GM13976 (cell line): ENCODE measurements around the gene FNTB.

ENCODE experiments used
- DNase-seq: peaks from one replicate; pipeline ENCODE4 v3.0.0; 2012; ENCODE audit warnings: low spot score
- CTCF ChIP-seq: IDR thresholded peaks from 2 replicates; pipeline ENCODE4 v1.5.1; 2012; ENCODE audit warnings: borderline replicate concordance, mild to moderate bottlenecking; ENCODE audit not compliant: insufficient read depth; ENCODE audit errors: extremely low read depth, missing control alignments, control extremely low read depth
- in situ Hi-C: fragments of 300-500 bp; cut with MboI; formaldehyde crosslinking; loops from one replicate; pipeline ENCODE4 v1.12.0; 2022; ENCODE audit warnings: low sequenced_read_pairs, mixed read lengths, inconsistent platforms; ENCODE audit not compliant: unreplicated experiment

FNTB gene

GRCh38 chr14:65033181-65033580 lies 46.5 kb downstream of the FNTB start:
- TF ChIP-seq CTCF: no peak
- in situ Hi-C loops: no loop called here
- DNase-seq: no peak

GRCh38 chr14:65034021-65034420 lies 47.3 kb downstream of the FNTB start:
- in situ Hi-C loops: no loop called here
- DNase-seq: no peak
- no peak for TF ChIP-seq CTCF

- no peak for TF ChIP-seq CTCF
- no peak for DNase-seq
- in situ Hi-C loops: no loop called here
Observed at GRCh38 chr14:65035049-65035448, 48.4 kb downstream of the FNTB start.

GRCh38 chr14:65038966-65039365 lies 52.3 kb downstream of the FNTB start:
- TF ChIP-seq CTCF: no peak
- in situ Hi-C loops: no loop called here
- DNase-seq: no peak

- no peak for TF ChIP-seq CTCF
- no peak for DNase-seq
- in situ Hi-C loops: no loop called here
Observed at GRCh38 chr14:65040666-65041433, 54.2 kb downstream of the FNTB start.

- no peak for DNase-seq
- in situ Hi-C loops: no loop called here
- no peak for TF ChIP-seq CTCF
Observed at GRCh38 chr14:65041434-65041915, 54.8 kb downstream of the FNTB start.
